Measurements from ENCODE around the gene TAS2R60. TPM values are rescaled to one million over a fixed set of nuclear protein-coding genes. Genes with fewer than 3 reads are reported as not detected.
"Not testable (repeated sequence)": the region's sequence is repeated elsewhere in the genome, so short reads cannot be mapped to it uniquely, and the experiment has no call there.

The TAS2R60 gene
- total RNA-seq, 1 donor = not detected

DNA sequence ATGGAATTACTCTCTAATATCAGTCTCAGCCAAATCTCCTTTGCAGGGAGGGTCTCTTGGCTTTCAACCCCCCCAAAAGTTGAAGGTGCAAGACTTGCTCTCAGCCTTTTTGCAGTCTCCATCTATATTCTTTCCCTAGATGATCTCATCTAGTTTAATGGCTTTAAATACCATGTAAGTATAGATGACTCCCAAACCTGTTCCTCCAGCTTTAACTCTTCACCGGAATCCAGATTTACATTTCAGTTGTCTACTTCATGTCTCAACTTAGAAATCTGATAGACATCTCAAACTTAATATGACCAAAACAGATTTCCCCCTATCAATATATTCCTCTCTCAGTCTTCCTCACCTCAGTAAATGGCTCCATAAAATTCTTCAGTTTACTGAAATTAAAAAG, 24.5 kb downstream of the TAS2R60 start:
- no peak overlapping the region for H3K27ac ChIP-seq (ENCODE audit: low read depth, low read length)
- TF ChIP-seq, protein P1, sequence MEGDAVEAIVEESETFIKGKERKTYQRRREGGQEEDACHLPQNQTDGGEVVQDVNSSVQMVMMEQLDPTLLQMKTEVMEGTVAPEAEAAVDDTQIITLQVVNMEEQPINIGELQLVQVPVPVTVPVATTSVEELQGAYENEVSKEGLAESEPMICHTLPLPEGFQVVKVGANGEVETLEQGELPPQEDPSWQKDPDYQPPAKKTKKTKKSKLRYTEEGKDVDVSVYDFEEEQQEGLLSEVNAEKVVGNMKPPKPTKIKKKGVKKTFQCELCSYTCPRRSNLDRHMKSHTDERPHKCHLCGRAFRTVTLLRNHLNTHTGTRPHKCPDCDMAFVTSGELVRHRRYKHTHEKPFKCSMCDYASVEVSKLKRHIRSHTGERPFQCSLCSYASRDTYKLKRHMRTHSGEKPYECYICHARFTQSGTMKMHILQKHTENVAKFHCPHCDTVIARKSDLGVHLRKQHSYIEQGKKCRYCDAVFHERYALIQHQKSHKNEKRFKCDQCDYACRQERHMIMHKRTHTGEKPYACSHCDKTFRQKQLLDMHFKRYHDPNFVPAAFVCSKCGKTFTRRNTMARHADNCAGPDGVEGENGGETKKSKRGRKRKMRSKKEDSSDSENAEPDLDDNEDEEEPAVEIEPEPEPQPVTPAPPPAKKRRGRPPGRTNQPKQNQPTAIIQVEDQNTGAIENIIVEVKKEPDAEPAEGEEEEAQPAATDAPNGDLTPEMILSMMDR (IDR thresholded peaks at IDR 0.05; ENCODE audit: extremely low read depth, low read depth, low read length) = no peak

DNA sequence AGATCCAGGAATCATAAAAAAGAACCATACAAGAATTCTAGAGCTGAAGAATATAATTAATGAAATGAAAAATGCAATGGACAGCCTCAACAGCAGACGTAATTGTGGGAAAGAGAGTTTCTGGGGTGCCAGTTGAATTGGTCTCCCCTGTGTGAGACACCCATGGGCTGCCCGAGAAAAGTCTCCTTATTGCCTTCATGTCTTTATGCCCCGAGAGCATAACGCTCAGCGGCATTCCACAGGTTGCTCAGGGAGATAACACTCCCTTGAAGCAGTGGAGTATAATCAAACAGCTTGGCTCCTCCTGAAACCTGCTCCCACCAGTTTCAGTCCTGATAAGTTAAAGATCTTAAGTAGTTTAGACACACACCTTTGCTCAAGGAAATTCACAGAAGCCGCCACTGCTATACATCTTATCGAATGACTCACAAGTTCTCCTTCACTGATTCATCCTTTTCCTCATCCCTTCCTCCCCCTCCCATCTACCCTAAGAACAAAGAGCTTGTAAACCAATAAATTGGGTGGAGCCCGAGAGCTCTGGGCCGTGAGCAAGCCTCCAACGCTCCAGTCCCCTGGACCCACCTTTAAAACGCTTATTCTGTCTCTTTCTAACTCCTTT, 28.9 kb downstream of the TAS2R60 start:
- H3K9me3 ChIP-seq (ENCODE audit: low read depth, low read length); H3K4me1 ChIP-seq (ENCODE audit: insufficient read depth, low read length); H3K4me2 ChIP-seq (ENCODE audit: insufficient read depth, low read length); H2AFZ ChIP-seq (ENCODE audit: low read length); DNase-seq (ENCODE audit: insufficient read length, low spot score, missing footprints); H3K79me2 ChIP-seq (ENCODE audit: insufficient read depth, low read length); H4K20me1 ChIP-seq (ENCODE audit: insufficient read depth, low read length); H3K4me3 ChIP-seq (ENCODE audit: insufficient read depth, low read length); H3K36me3 ChIP-seq (ENCODE audit: insufficient read depth, low read length); H3K27me3 ChIP-seq (ENCODE audit: insufficient read depth, low read length); H3K27ac ChIP-seq (ENCODE audit: low read depth, low read length): not testable (repeated sequence)

More for the DNA sequence above, 24.5 kb downstream of the TAS2R60 start:
- Histone ChIP-seq H3K4me2 (ENCODE audit: insufficient read depth, low read length) (no peak overlapping the region), H3K4me1 (ENCODE audit: insufficient read depth, low read length) (no peaks in the 10 kb centered on the region), H3K27me3 (ENCODE audit: insufficient read depth, low read length) (no peaks in the 10 kb centered on the region), H3K4me3 (ENCODE audit: insufficient read depth, low read length) (no peak overlapping the region), H3K79me2 (ENCODE audit: insufficient read depth, low read length) (no peaks in the 10 kb centered on the region), H3K9me3 (ENCODE audit: low read depth, low read length) (no peaks in the 10 kb centered on the region), H3K36me3 (ENCODE audit: insufficient read depth, low read length) (no peaks in the 10 kb centered on the region), H2AFZ (ENCODE audit: low read length) (no peak overlapping the region), H4K20me1 (ENCODE audit: insufficient read depth, low read length) (no peaks in the 10 kb centered on the region)
- DNase-seq (ENCODE audit: insufficient read length, low spot score, missing footprints) = no peak

DNA sequence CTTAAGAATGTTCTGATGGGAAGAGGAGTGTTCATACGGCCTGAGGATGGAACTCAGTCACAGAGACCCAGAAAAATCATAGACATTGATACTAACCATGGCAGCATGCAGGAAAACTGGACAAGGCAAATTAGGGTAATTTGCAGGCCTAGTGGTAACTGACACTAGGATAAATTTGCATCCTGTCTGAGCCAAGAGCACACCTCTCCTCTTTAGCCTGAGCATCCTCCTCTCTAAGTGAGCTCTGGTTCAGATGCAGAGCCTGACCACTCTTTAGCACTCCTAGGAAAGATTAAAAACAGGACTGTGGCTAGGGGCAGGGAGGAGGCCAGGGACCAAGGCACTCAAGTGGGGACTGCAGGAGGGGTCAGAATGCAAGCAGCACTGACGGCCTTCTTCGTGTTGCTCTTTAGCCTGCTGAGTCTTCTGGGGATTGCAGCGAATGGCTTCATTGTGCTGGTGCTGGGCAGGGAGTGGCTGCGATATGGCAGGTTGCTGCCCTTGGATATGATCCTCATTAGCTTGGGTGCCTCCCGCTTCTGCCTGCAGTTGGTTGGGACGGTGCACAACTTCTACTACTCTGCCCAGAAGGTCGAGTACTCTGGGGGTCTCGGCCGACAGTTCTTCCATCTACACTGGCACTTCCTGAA, 34.4 kb downstream of the TAS2R60 start, which contains the start of gene TAS2R41:
Gene TAS2R41 (plus strand): TSS at position 373 of the 650 bp plus-strand sequence. CDS start 0 bp downstream, at position 373.
- no peak within 1 kb of the TSS for H3K4me3 ChIP-seq (ENCODE audit: insufficient read depth, low read length)
- H3K27me3 ChIP-seq (ENCODE audit: insufficient read depth, low read length) = no peaks in the 10 kb centered on the region
- H4K20me1 ChIP-seq (ENCODE audit: insufficient read depth, low read length) = no peaks in the 10 kb centered on the region
- no peaks in the 10 kb centered on the region for H3K79me2 ChIP-seq (ENCODE audit: insufficient read depth, low read length)
- no peaks in the 10 kb centered on the region for H3K9me3 ChIP-seq (ENCODE audit: low read depth, low read length)
- H2AFZ ChIP-seq (ENCODE audit: low read length) = no peak within 1 kb of the TSS
- H3K27ac ChIP-seq (ENCODE audit: low read depth, low read length) = no peak within 1 kb of the TSS
- H3K4me2 ChIP-seq (ENCODE audit: insufficient read depth, low read length) = no peak within 1 kb of the TSS
- no peak for DNase-seq (ENCODE audit: insufficient read length, low spot score, missing footprints)
- TF ChIP-seq, protein P1 (IDR thresholded peaks at IDR 0.05; ENCODE audit: extremely low read depth, low read depth, low read length) = no peak
- H3K36me3 ChIP-seq (ENCODE audit: insufficient read depth, low read length) = no peaks in the 10 kb centered on the region
- no peaks in the 10 kb centered on the region for H3K4me1 ChIP-seq (ENCODE audit: insufficient read depth, low read length)

DNA sequence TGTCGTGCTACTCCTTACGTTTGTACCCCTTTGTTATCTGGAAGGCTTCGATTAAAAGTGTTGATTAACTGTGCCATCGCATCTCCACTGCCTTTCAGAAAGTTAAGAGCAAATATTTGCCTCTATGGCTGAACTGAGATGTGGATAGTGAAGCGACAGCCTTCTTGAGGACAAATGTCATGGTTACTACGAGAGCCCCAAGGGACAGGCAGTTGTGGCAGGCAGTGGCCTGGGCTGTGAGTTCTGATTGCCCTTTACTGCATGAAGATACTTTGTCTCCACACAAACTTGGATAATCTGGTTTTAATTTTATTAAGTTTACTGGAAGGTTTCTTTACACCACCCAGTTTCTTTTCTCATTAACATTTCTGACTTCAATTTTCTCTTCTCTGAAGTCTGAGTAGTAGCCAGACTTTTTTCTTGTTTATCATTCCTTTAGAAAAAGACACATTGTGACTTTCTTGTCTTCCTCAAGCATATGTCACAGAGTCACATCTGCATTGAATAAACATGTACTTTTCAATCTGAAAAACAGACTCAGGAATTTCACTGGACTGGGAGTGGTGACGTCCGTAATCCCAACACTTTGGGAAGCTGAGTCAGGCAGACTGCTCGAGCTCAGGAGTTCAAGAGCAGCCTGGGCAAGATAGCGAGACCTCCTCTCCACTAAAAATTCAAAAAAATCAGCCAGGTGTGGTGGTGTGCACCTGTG, 36.0 kb downstream of the TAS2R60 start:
- no peak overlapping the region for H2AFZ ChIP-seq (ENCODE audit: low read length)

More for the DNA sequence above, 36.0 kb downstream of the TAS2R60 start:
- TF ChIP-seq, protein P1 (IDR thresholded peaks at IDR 0.05; ENCODE audit: extremely low read depth, low read depth, low read length) = no peak
- Histone ChIP-seq H3K79me2 (ENCODE audit: insufficient read depth, low read length) (no peaks in the 10 kb centered on the region), H3K27me3 (ENCODE audit: insufficient read depth, low read length) (no peaks in the 10 kb centered on the region), H3K4me3 (ENCODE audit: insufficient read depth, low read length) (no peak overlapping the region), H3K9me3 (ENCODE audit: low read depth, low read length) (no peaks in the 10 kb centered on the region), H3K4me2 (ENCODE audit: insufficient read depth, low read length) (no peak overlapping the region), H3K4me1 (ENCODE audit: insufficient read depth, low read length) (no peaks in the 10 kb centered on the region), H3K36me3 (ENCODE audit: insufficient read depth, low read length) (no peaks in the 10 kb centered on the region), H4K20me1 (ENCODE audit: insufficient read depth, low read length) (no peaks in the 10 kb centered on the region), H3K27ac (ENCODE audit: low read depth, low read length) (no peak overlapping the region)
- no peak for DNase-seq (ENCODE audit: insufficient read length, low spot score, missing footprints)
